WTC11 (cell line): ENCODE measurements around the gene THEMIS2.

Experiments used
- CTCF ChIP-seq: fragments of 200-600 bp; IDR thresholded peaks from 2 replicates; pipeline ENCODE4 v1.8.0; 2022; ENCODE audit warnings: antibody characterized with exemption
- JUN ChIP-seq: sonication (generic); formaldehyde crosslinking; IDR thresholded peaks from 2 replicates; pipeline ENCODE4 v1.8.0; 2023; ENCODE audit warnings: mild to moderate bottlenecking, missing genetic modification reagents
- MAX ChIP-seq: sonication (generic); formaldehyde crosslinking; IDR thresholded peaks from 2 replicates; pipeline ENCODE4 v1.8.0; 2022; ENCODE audit warnings: mild to moderate bottlenecking, missing genetic modification reagents
- SMAD4 ChIP-seq: sonication (generic); formaldehyde crosslinking; IDR thresholded peaks from 2 replicates; pipeline ENCODE4 v1.8.0; 2022; ENCODE audit warnings: mild to moderate bottlenecking, missing genetic modification reagents
- ZNF263 ChIP-seq: sonication (generic); formaldehyde crosslinking; IDR thresholded peaks from 2 replicates; pipeline ENCODE4 v1.8.1; 2022; ENCODE audit warnings: low read depth, mild to moderate bottlenecking, moderate library complexity, missing genetic modification reagents

- no peak for TF ChIP-seq CTCF
- no peak for TF ChIP-seq JUN
- no peak for TF ChIP-seq ZNF263 (CRISPR knock-in tag)
- no peak for TF ChIP-seq MAX (CRISPR knock-in tag)
- TF ChIP-seq SMAD4 (CRISPR knock-in tag), result no peak
These were observed 40.1 kb downstream of the THEMIS2 start for GRCh38 chr1:27912429-27912828.
